Left colon (tissue), 2 donors: ENCODE data around the gene TAS1R1. TPM values are rescaled to one million over a fixed set of nuclear protein-coding genes. Genes with fewer than 3 reads are reported as not detected.
"Not testable (repeated sequence)": the region's sequence is repeated elsewhere in the genome, so short reads cannot be mapped to it uniquely, and the experiment has no call there.

Source experiments
- ATAC-seq: fragments of 200-7000 bp; cut with Tn5 transposase; one replicate; pipeline ENCODE4 v1.9.1; 2020; ENCODE audit warnings: mild to moderate bottlenecking, moderate library complexity
- DNase-seq, 2 donors: peaks; one replicate each; pipeline ENCODE4 v3.0.0-alpha.2; 2020
- intact Hi-C, 2 donors: fragments of 100-400 bp; cut with DNase I in 1 of 2; cut with micrococcal nuclease in 1 of 2; formaldehyde crosslinking; loops; one replicate each; pipeline versions ENCODE4 v1.11.2 to v1.14.0; 2022; cut with DNase I, micrococcal nuclease
- total RNA-seq, 2 donors: library from RNA; stranded (reverse); fragmentation: NEBNext Ultra II Directional; extraction: Animal tissue kit (Norgen Biotek cat#: 25700); gene quantifications; one replicate each; pipeline ENCODE4 v1.2.1, GENCODE V29; 2021
- donor health status: DM: no; HTN: no; CAD: no.
- donor health status: DM: yes; HTN: yes; CAD: no.

The TAS1R1 gene
- total RNA-seq, 2 donors from 2014 or later = 0.14 TPM; not detected in 1

DNA sequence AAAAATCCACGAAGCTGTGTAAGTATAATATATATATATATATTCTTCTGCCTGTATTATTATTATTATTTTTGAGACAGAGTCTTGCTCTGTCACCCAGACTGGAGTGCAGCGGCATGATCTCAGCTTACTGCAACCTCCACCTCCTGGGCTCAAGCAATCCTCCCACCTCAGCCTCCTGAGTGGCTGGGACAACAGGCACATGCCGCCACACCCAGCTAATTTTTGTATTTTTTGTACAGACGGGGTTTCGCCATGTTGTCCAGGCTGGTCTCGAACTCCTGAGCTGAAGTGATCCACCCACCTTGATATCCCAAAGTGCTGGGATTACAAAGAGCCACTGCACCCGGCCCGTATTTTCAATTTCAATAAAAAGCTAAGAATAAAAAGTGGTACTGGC is 44.9 kb downstream of the TAS1R1 start:
- ATAC-seq, intact Hi-C loops, DNase-seq: not testable (repeated sequence)

GRCh38 chr1:6600410-6601048 is 45.4 kb downstream of the TAS1R1 start:
- intact Hi-C loops = no loop called here
- ATAC-seq = peak; percentile 6
- DNase-seq = no peak

DNA sequence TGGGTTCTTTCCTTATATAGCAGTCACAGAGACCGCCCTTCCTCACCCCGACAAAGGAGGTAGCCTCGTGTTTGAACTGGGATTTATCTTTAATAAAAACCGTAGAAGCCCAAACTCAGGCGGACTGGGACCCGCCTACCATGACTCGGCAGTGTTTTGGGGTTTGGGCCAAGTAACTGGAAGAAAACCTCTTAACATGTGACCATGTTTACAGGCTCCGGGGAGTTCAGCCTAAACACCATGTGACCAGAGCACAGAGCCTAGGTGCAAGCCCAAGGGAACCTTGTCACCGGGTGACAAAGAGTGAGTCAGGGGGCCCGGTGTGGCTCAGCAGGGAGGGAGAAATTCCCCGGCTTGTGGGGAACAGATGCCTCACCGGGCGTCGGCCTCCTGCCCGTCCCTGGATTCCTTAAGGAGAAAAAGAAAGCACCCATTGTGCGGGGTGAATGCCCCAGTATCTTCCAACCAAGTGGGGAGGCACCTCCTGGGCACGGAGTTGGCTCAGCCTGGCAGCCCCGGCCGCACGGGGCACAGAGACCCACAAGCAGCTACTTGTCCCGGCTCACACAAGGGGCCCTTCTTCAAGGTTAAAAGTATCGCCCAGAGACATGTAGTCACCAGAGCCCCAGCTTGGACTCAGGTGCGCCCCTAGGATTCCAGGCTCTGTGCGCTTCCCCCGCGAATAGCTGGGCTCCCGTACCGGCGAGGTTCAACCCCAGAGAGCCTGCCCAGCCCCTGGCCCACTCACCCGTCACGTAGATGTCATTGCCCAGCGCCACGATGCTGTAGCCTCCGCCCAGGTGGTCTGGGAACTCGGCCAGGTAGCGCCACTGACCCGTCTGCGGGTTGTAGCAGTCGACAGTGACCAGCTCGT is 46.2 kb downstream of the TAS1R1 start:
- peak; percentile 45 for ATAC-seq
- peak; percentile 62 to 85 for DNase-seq
- intact Hi-C loops = no loop called here

DNA sequence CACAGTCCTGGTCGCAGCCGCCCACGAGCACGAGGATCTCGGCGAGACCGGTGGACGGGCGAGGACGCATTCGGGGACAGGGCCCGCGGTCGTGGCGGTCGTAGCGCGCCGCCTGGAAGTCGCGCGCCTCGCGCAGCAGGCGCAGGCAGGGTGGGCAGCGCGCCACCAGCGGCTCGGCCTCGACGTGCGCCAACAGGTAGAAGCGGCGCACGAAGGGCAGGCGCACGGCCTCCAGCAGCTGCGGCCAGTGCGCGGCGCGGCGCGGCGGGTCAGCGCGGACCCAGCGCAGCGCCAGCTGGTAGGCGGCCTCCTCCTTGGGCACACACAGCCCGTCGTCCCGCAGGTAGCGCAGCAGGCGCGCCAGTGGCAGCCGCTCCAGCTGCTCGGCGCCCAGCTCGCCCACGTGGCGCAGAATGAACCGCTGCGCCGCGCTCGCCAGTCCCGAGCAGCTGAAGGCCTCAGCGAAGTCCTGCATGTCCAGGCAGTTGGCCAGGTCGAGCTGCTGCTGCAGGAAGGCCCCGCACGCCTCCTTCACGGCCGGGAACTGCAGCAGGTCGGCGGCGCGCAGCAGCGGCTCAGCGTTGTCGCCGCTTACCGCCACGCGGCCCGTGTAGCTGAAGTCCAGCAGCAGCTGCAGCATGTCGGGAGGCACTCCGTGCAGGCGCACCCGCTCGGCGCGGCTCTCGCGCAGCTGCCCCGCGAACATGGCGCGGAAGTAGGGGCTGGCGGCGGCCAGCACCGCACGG is 47.0 kb downstream of the TAS1R1 start:
- intact Hi-C loops = no loop called here
- peak in 1 of 2 donors; percentile 60 for DNase-seq
- peak; percentile 51 for ATAC-seq

GRCh38 chr1:6602669-6603237 is 47.6 kb downstream of the TAS1R1 start, which contains the start of gene KLHL21:
TSS of gene KLHL21 (minus strand) at chr1:6602869. CDS start at chr1:6602817, 52 bp downstream.
- DNase-seq (peak; percentile 86 to 87), ATAC-seq (peak; percentile 75)
- intact Hi-C loops = no loop called here

- intact Hi-C loops = no loop called here
- peak; percentile 38 for ATAC-seq
- peak in 1 of 2 donors; percentile 62 for DNase-seq
Measured at GRCh38 chr1:6603238-6603914, 48.3 kb downstream of the TAS1R1 start.

DNA sequence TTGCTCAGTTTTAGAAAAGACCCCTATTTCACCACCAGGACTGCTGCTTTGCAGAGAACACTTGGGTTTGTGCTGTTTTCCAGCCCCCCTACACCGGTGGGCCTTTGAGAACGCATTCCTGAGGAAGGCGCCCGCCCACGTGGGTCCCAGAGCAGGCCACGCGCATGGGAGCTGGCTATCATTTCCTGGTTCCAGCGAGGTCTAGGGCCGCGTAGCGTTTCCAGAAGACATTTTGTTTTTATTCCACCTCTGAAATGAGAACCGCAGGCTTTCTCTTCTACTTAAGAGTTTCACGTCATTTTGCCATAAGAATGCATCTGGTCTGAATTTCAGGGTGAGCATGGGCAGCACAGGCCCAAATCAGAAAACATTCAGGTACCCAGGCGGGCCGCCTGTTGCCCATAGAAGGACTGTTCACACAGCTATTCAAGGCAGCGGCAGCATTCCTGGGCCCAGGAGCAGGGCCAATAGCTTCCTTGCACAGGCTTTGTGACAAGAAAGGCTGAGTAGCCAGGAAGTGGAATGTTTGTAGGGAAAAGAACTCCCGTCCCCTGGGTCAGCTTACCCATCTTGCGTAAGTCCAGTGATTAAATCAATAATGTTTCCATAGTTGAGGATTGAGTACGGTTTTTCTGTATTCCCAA is 48.9 kb downstream of the TAS1R1 start:
- ATAC-seq = no peak
- intact Hi-C loops = no loop called here
- DNase-seq = peak; percentile 55 to 65

DNA sequence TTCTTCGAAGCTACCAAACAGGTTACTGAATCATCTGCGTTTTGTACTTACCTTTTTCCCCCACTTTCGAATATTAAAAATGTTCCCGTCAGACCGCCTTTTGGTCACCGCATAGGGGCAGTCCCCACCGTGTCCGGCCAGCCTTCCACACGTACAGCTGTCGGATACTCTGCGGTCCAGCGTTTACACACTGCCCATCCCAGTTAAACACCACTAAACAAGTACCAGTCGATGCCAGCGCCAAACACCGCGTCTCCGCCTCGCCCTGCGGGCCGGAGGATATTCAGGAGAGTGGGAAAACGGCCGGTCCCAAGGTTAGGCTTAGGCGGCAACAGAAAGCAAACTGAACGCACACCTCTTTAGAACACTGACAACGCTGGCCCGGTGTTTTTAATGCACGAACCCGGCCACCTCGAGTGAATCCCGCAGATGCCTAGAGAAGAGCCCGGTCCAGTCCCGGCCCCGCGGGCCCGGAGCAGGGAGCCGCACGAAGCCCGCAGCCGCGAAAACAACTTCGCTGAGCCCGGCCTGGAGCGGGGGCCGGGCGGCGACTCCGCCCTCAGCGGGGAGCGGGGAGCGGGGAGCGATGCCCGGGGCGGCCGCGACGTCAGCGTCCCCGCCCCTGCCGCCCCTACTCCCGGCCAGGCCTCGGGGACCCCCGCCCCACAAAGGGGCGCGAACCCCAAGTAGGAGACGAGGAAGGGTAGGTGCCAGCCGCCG is 57.7 kb downstream of the TAS1R1 start:
- ATAC-seq = peak; percentile 52
- peak; percentile 70 to 71 for DNase-seq
- intact Hi-C loops = no loop called here

GRCh38 chr1:6613361-6614018 is 58.4 kb downstream of the TAS1R1 start, which contains the start of gene PHF13:
TSS of gene PHF13 (plus strand) at chr1:6613731. CDS start at chr1:6614067, 336 bp downstream.
- ATAC-seq (peak; percentile 94), DNase-seq (peak; percentile 99 to 100)
- intact Hi-C loops = no loop called here

GRCh38 chr1:6614019-6614928 is 59.2 kb downstream of the TAS1R1 start:
- intact Hi-C loops = no loop called here
- ATAC-seq (peak; percentile 8), DNase-seq (peak; percentile 60 to 76)

DNA sequence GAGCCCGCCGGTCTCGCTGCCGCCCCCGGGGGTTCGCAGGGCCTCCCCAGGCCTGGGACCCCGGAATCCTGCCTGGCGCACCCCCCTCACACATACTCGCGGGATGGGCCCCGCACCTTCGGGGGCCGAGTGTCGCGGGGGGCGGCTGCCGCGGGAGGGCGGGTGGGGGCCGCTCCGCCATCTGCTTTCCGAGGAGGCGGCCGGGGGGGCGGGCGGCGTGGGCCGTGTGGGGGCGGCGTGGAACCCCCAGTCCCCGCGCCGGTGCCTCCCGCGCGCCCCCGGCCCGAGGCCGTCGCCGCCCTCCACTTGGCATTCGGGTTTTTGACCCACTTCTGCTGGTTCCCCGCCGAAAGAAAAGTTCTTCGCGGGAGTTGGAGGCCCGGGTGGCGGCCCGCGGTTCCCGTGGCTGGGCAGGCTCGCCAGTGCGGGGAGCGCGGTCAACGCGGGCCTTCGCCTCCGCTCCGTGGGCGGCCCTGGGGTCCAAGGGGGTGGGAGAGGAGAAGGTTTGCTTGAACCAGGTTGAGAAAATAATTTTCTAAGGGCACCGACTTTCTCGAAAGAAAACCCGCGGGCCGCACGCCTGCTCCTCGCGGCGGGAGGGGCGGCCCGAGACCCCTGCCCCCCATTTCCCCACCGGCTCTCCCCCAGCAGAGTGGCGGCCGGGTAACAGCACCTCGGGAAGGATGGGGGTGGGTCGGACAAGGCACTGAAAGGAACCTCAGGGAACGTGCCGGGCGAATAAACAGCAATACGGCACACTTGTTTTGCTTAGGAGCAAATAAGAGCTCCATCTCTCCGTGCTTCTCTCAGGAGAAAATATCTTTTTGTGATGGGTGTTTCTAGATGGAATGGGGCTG is 60.0 kb downstream of the TAS1R1 start:
- peak in 1 of 2 donors; percentile 36 for DNase-seq
- intact Hi-C loops = no loop called here

DNA sequence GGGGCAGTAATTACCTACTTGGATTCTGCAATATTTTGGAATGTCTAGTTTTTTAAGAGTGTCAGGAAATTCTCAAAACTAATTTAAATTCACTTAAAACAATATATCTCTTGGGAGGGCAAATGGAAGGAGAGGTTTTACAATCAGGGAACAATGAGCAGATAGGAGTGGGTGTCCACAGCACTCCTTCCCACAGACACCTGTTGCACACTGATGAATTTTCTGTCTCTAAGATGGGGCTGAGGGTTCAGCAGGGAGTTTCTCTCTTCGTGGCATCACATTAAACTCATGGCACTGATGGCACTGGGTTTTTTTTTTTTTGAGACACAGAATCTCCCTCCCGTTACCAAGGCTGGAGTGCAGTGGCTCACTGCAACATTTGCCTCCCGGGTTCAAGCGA is 63.9 kb downstream of the TAS1R1 start:
- intact Hi-C loops = no loop called here
- no peak for DNase-seq

More for the DNA sequence above, 60.0 kb downstream of the TAS1R1 start:
- no peak for ATAC-seq

GRCh38 chr1:6621429-6622391 is 66.6 kb downstream of the TAS1R1 start:
- intact Hi-C loops = no loop called here

More for the DNA sequence above, 63.9 kb downstream of the TAS1R1 start:
- no peak for ATAC-seq

More at GRCh38 chr1:6621429-6622391, 66.6 kb downstream of the TAS1R1 start:
- DNase-seq (no peak), ATAC-seq (no peak)
